LNCAP (cell line): ENCODE results near the gene ABCA1.

Source experiments
- CTCF ChIP-seq: fragments of 450-650 bp; IDR thresholded peaks from 2 replicates; pipeline ENCODE4 v1.5.1; 2017; ENCODE audit warnings: mild to moderate bottlenecking

ABCA1 gene

GRCh38 chr9:104958751-104959150, 30.8 kb upstream of the ABCA1 start:
- TF ChIP-seq CTCF = no peak

GRCh38 chr9:104951487-104951886, 23.5 kb upstream of the ABCA1 start:
- no peak for TF ChIP-seq CTCF

GRCh38 chr9:104950838-104951237, 22.9 kb upstream of the ABCA1 start:
- TF ChIP-seq CTCF = no peak

GRCh38 chr9:104948277-104948676, 20.3 kb upstream of the ABCA1 start:
- no peak for TF ChIP-seq CTCF

- TF ChIP-seq CTCF = no peak
Observed at GRCh38 chr9:104944871-104945270, 16.9 kb upstream of the ABCA1 start.

- TF ChIP-seq CTCF = no peak
Observed at GRCh38 chr9:104944356-104944755, 16.4 kb upstream of the ABCA1 start.

- no peak for TF ChIP-seq CTCF
Observed at GRCh38 chr9:104941597-104941996, 13.6 kb upstream of the ABCA1 start.

- no peak for TF ChIP-seq CTCF
Observed at GRCh38 chr9:104936291-104936690, 8.3 kb upstream of the ABCA1 start.
